A549 (cell line): ENCODE results near the gene TXNDC8. TPM values are rescaled to one million over a fixed set of nuclear protein-coding genes. Genes with fewer than 3 reads are reported as not detected.
A peak's percentile ranks its signal among the peaks of the same experiment; 100 is the strongest.

Experiments
- ATAC-seq, 2 experiments: fragments of 200-7000 bp in 1 of 2; fragments of >200 bp in 1 of 2; cut with Nextera tagmentation in 1 of 2; cut with Tn5 transposase in 1 of 2; 3 replicates each; pipeline versions ENCODE4 v1.8.0 to v1.9.1; 2018 to 2020; ENCODE audit warnings: mild to moderate bottlenecking in 1 of 2, moderate library complexity in 1 of 2
- CTCF ChIA-PET: fragments of 300-600 bp; sonication (Branson Sonifier 250); formaldehyde crosslinking; extraction: SDS; loops from one replicate; lab custom pipeline; 2021; ENCODE audit warnings: antibody characterized with exemption, inconsistent platforms; lab: Yijun Ruan, JAX
- POLR2A ChIA-PET: fragments of 350-600 bp; formaldehyde crosslinking; extraction: SDS; loops from one replicate; lab custom pipeline; 2021; ENCODE audit warnings: antibody characterized with exemption, inconsistent platforms; lab: Yijun Ruan, JAX
- DNase-seq, 2 experiments: peaks; one replicate each; pipeline versions ENCODE4 v3.0.0 to v3.0.0-alpha.2; 2011 to 2016; ENCODE audit warnings: low read depth in 1 of 2, low spot score in 1 of 2
- FAIRE-seq: peaks from 2 replicates; lab custom pipeline; 2011; peaks lifted over from hg19 to GRCh38; lab: Jason Lieb, UNC
- H3K27ac ChIP-seq, 2 experiments: fragments of >200 bp; sonication (Bioruptor Twin); formaldehyde crosslinking; 3 replicates each; pipeline ENCODE4 v1.5.1; 2016 to 2017
- H3K4me1 ChIP-seq: fragments of >200 bp; sonication (Bioruptor Twin); formaldehyde crosslinking; 3 replicates; pipeline ENCODE4 v1.6.1; 2016
- H3K4me2 ChIP-seq: fragments of >200 bp; sonication (Bioruptor Twin); formaldehyde crosslinking; 3 replicates; pipeline ENCODE4 v1.6.1; 2016
- H3K4me3 ChIP-seq: fragments of >200 bp; sonication (Bioruptor Twin); formaldehyde crosslinking; 3 replicates; pipeline ENCODE4 v1.5.1; 2016
- H3K9me3 ChIP-seq: fragments of >200 bp; sonication (Bioruptor Twin); formaldehyde crosslinking; 3 replicates; pipeline ENCODE4 v1.6.1; 2016
- CBX2 ChIP-seq: fragments of 200-600 bp; sonication (generic); IDR thresholded peaks from 2 replicates; pipeline ENCODE4 v1.6.1; 2016; ENCODE audit warnings: low read depth, mild to moderate bottlenecking, borderline replicate concordance
- CEBPB ChIP-seq, 2 experiments: fragments of >200 bp in 1 of 2; sonication (Bioruptor Twin) in 1 of 2; formaldehyde crosslinking in 1 of 2; IDR thresholded peaks; 2 replicates each; pipeline ENCODE4 v1.6.1; 2012 to 2016
- CHD2 ChIP-seq: fragments of 150-350 bp; IDR thresholded peaks from 2 replicates; pipeline ENCODE4 v1.6.1; 2014; ENCODE audit warnings: low read length; ENCODE audit not compliant: partially characterized antibody
- EP300 ChIP-seq, 2 experiments: fragments of >200 bp; sonication (Bioruptor Twin); formaldehyde crosslinking; IDR thresholded peaks; 2 replicates in 1 of 2; 3 replicates in 1 of 2; pipeline ENCODE4 v1.6.1; 2016 to 2017
- KDM5A ChIP-seq: fragments of 200-600 bp; sonication (generic); IDR thresholded peaks from 2 replicates; pipeline ENCODE4 v1.6.1; 2016; ENCODE audit warnings: antibody characterized with exemption, mild to moderate bottlenecking
- MAZ ChIP-seq: fragments of 150-350 bp; IDR thresholded peaks from 2 replicates; pipeline ENCODE4 v1.6.1; 2014; ENCODE audit warnings: antibody characterized with exemption, low read depth, low read length, borderline replicate concordance
- NPAS2 ChIP-seq: fragments of 250-450 bp; sonication (Bioruptor Pico); IDR thresholded peaks from 2 replicates; pipeline ENCODE4 v1.8.0; 2022; ENCODE audit warnings: mild to moderate bottlenecking, moderate library complexity, borderline replicate concordance
- NR3C1 ChIP-seq: fragments of >200 bp; sonication (Bioruptor Twin); formaldehyde crosslinking; IDR thresholded peaks from 3 replicates; pipeline ENCODE4 v1.6.1; 2017
- POLR2A ChIP-seq: IDR thresholded peaks from 2 replicates; pipeline ENCODE4 v1.6.1; 2012; ENCODE audit warnings: mild to moderate bottlenecking, low read length
- RARB ChIP-seq: fragments of 250-450 bp; sonication (Bioruptor Pico); IDR thresholded peaks from 2 replicates; pipeline ENCODE4 v1.8.0; 2021; ENCODE audit warnings: mild to moderate bottlenecking, moderate library complexity
- RFX5 ChIP-seq: fragments of 450-650 bp; IDR thresholded peaks from 2 replicates; pipeline ENCODE4 v1.7.1; 2014; ENCODE audit warnings: antibody characterized with exemption, mild to moderate bottlenecking, moderate library complexity
- RNF2 ChIP-seq: fragments of 200-600 bp; sonication (generic); IDR thresholded peaks from 2 replicates; pipeline ENCODE4 v1.6.1; 2016; ENCODE audit warnings: low read depth, mild to moderate bottlenecking, antibody characterized with exemption, moderate library complexity, borderline replicate concordance
- SMC3 ChIP-seq: fragments of >200 bp; sonication (Bioruptor Twin); formaldehyde crosslinking; IDR thresholded peaks from 3 replicates; pipeline ENCODE4 v1.6.1; 2018; ENCODE audit warnings: inconsistent platforms
- TFCP2L1 ChIP-seq: fragments of 250-450 bp; sonication (Bioruptor Pico); IDR thresholded peaks from 2 replicates; pipeline ENCODE4 v1.5.0; 2021; ENCODE audit warnings: mild to moderate bottlenecking
- ZFP36 ChIP-seq: fragments of 450-650 bp; IDR thresholded peaks from 2 replicates; pipeline ENCODE4 v1.6.1; 2014; ENCODE audit warnings: borderline replicate concordance; ENCODE audit not compliant: partially characterized antibody
- WGBS: methylation state at CpG from one replicate; pipeline ENCODE4 v1.1.6; 2017; ENCODE audit errors: missing lambda C conversion rate; 5-methylcytosine and 5-hydroxymethylcytosine counted together
- polyA plus RNA-seq, 4 experiments: library from polyadenylated mRNA; depleted of rRNA in 3 of 4; stranded (reverse); fragments of >200 nt; fragmentation: RNase III in 1 of 4; extraction: RNeasy Plus Mini Kit Qiagen cat#74134 plus additional on column Dnase treatment in 1 of 4; gene quantifications; 2 replicates in 3 of 4; 3 replicates in 1 of 4; pipeline ENCODE4 v1.2.3, GENCODE V29; 2011 to 2017
- TF ChIP-seq, protein P1 (sequence below): IDR thresholded peaks from 2 replicates; pipeline ENCODE4 v1.6.1; 2012
- TF ChIP-seq, protein P2 (sequence below): fragments of >200 bp; sonication (Bioruptor Twin); formaldehyde crosslinking; IDR thresholded peaks from 2 replicates; pipeline ENCODE4 v1.6.1; 2016
- TF ChIP-seq, protein P3 (sequence below): fragments of 150-350 bp; IDR thresholded peaks from 2 replicates; pipeline ENCODE4 v1.6.1; 2014; ENCODE audit warnings: low read depth, mild to moderate bottlenecking, low read length
- TF ChIP-seq, protein P4 (sequence below): fragments of 450-650 bp; IDR thresholded peaks from 2 replicates; pipeline ENCODE4 v1.6.1; 2014; ENCODE audit warnings: antibody characterized with exemption
- TF ChIP-seq, protein P5 (sequence below): fragments of 200-600 bp; sonication (generic); IDR thresholded peaks from 2 replicates; pipeline ENCODE4 v1.6.1; 2016; ENCODE audit warnings: antibody characterized with exemption, mild to moderate bottlenecking, moderate library complexity

The TXNDC8 gene
- polyA plus RNA-seq, 2 of the 4 experiments (the other 2 are of a cell fraction): not detected

DNA sequence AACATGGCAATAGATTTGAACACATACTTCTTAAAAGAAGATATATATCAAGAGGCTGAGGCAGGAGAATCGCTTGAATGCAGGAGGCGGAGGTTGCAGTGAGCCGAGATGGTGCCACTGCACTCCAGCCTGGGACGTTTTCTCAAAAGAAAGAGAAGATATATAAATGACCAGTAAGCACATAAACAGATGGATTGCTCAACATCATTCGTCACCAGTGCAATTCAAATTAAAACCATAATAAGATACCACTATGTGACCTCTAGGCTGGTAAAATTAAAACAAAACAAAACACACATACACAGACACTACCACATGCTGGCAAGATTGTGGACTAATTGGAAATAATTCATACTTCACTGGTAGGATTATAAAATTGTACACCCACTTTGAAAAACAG lies 76.0 kb downstream of the TXNDC8 start:
- Histone ChIP-seq H3K4me1 (peaks cover 27% of the 10 kb centered on the region), H3K4me2 (no peak overlapping the region), H3K27ac (no peak overlapping the region), H3K9me3 (peaks cover 7% of the 10 kb centered on the region; the same call in 1 of the 3 replicates), H3K4me3 (no peak overlapping the region)
- ChIA-PET POLR2A (no interaction called here), CTCF (no interaction called here)
- FAIRE-seq (no peak), DNase-seq (no peak), ATAC-seq (no peak)
- 84% methylated on average over 5 of the region's 5 CpGs for WGBS
- TF ChIP-seq, protein P1, sequence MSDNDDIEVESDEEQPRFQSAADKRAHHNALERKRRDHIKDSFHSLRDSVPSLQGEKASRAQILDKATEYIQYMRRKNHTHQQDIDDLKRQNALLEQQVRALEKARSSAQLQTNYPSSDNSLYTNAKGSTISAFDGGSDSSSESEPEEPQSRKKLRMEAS: no peak
- TF ChIP-seq, protein P2, sequence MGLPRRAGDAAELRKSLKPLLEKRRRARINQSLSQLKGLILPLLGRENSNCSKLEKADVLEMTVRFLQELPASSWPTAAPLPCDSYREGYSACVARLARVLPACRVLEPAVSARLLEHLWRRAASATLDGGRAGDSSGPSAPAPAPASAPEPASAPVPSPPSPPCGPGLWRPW: no peak
- TF ChIP-seq RARB (CRISPR knock-in tag): no peak
- TF ChIP-seq, protein P3, sequence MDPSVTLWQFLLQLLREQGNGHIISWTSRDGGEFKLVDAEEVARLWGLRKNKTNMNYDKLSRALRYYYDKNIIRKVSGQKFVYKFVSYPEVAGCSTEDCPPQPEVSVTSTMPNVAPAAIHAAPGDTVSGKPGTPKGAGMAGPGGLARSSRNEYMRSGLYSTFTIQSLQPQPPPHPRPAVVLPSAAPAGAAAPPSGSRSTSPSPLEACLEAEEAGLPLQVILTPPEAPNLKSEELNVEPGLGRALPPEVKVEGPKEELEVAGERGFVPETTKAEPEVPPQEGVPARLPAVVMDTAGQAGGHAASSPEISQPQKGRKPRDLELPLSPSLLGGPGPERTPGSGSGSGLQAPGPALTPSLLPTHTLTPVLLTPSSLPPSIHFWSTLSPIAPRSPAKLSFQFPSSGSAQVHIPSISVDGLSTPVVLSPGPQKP: no peak
- TF ChIP-seq NR3C1: no peak
- no peak for TF ChIP-seq RNF2
- TF ChIP-seq RFX5: no peak
- TF ChIP-seq CBX2: no peak
- TF ChIP-seq, protein P4, sequence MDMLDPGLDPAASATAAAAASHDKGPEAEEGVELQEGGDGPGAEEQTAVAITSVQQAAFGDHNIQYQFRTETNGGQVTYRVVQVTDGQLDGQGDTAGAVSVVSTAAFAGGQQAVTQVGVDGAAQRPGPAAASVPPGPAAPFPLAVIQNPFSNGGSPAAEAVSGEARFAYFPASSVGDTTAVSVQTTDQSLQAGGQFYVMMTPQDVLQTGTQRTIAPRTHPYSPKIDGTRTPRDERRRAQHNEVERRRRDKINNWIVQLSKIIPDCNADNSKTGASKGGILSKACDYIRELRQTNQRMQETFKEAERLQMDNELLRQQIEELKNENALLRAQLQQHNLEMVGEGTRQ: no peak
- TF ChIP-seq POLR2A: no peak
- no peak for TF ChIP-seq EP300 (IDR thresholded peaks at IDR 0.05)
- no peak for TF ChIP-seq KDM5A
- no peak for TF ChIP-seq SMC3
- TF ChIP-seq CHD2: no peak
- no peak for TF ChIP-seq TFCP2L1 (CRISPR knock-in tag)
- TF ChIP-seq MAZ: no peak

DNA sequence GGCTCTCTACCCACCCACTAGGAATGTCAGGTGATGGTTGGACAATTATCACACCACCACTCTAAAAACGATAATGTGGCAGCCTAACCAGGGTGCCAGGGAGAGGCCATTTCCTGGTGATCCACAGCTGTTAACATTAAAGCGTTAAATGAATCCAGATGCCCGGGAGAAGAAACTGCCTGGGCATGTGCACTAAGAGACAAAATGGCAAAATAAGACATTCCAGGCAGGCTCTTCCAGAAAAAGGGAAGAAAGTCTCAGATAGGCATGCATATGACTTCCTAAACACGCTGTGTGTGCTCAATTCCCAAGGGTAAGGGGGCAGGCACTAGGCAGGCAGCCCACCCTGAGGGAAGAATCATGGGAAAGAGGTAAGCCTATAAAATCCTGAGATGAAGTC lies 76.8 kb downstream of the TXNDC8 start:
- TF ChIP-seq, protein P5, sequence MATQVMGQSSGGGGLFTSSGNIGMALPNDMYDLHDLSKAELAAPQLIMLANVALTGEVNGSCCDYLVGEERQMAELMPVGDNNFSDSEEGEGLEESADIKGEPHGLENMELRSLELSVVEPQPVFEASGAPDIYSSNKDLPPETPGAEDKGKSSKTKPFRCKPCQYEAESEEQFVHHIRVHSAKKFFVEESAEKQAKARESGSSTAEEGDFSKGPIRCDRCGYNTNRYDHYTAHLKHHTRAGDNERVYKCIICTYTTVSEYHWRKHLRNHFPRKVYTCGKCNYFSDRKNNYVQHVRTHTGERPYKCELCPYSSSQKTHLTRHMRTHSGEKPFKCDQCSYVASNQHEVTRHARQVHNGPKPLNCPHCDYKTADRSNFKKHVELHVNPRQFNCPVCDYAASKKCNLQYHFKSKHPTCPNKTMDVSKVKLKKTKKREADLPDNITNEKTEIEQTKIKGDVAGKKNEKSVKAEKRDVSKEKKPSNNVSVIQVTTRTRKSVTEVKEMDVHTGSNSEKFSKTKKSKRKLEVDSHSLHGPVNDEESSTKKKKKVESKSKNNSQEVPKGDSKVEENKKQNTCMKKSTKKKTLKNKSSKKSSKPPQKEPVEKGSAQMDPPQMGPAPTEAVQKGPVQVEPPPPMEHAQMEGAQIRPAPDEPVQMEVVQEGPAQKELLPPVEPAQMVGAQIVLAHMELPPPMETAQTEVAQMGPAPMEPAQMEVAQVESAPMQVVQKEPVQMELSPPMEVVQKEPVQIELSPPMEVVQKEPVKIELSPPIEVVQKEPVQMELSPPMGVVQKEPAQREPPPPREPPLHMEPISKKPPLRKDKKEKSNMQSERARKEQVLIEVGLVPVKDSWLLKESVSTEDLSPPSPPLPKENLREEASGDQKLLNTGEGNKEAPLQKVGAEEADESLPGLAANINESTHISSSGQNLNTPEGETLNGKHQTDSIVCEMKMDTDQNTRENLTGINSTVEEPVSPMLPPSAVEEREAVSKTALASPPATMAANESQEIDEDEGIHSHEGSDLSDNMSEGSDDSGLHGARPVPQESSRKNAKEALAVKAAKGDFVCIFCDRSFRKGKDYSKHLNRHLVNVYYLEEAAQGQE: no peak
- TF ChIP-seq ZFP36 (no peak), NPAS2 (CRISPR knock-in tag) (no peak), CEBPB (IDR thresholded peaks at IDR 0.05) (no peak), EP300 (IDR thresholded peaks at IDR 0.05) (no peak)
- Histone ChIP-seq H3K9me3 (peaks cover 7% of the 10 kb centered on the region; the same call in 1 of the 3 replicates), H3K27ac (0 out of 6 replicates have a peak overlapping the region, but pooled peaks of 1 of the 2 experiments have one; percentile 8), H3K4me1 (peaks cover 27% of the 10 kb centered on the region), H3K4me3 (no peak overlapping the region), H3K4me2 (no peak overlapping the region)
- POLR2A ChIA-PET: no interaction called here
- CTCF ChIA-PET: interaction anchor here (0.6 kb wide), 1 partner anchor 11 kb away, joined by 3 read pairs; no protein-coding TSS in a partner anchor
- DNase-seq (no peak), FAIRE-seq (no peak), ATAC-seq (no peak)
- WGBS: 86% methylated on average over 4 of the region's 4 CpGs
